MM.1S (cell line): ENCODE measurements around the gene CENPX.

Experiments
- CTCF ChIP-seq: fragments of 300-600 bp; sonication (generic); IDR thresholded peaks from 2 replicates; pipeline ENCODE4 v1.5.1; 2016; ENCODE audit warnings: antibody characterized with exemption, low read length, mixed read lengths
- EZH2phosphoT487 ChIP-seq: fragments of 300-600 bp; sonication (generic); IDR thresholded peaks from 2 replicates; pipeline ENCODE4 v1.6.1; 2018; ENCODE audit warnings: antibody characterized with exemption, low read length

- TF ChIP-seq CTCF = no peak
- TF ChIP-seq EZH2phosphoT487 = no peak
These were observed 14.0 kb upstream of the CENPX start for GRCh38 chr17:82036634-82037091.
